ENCODE data around the gene FAM200B. TPM values are rescaled to one million over a fixed set of nuclear protein-coding genes. Genes with fewer than 3 reads are reported as not detected.
"Not testable (repeated sequence)": the region's sequence is repeated elsewhere in the genome, so short reads cannot be mapped to it uniquely, and the experiment has no call there.

FAM200B gene
- total RNA-seq, 2 donors from 2014 or later, result 15.6 to 20.8 TPM

GRCh38 chr4:15725608-15726007, 44.0 kb downstream of the FAM200B start:
- no peaks in the 10 kb centered on the region for H3K36me3 ChIP-seq (replicated peaks in 1 of 2; ENCODE audit: insufficient read depth in 1 of 2, low read depth in 2 of 2)
- DNase-seq, result no peak
- intact Hi-C loops (cut with DNase I), result no loop called here
- no peaks in the 10 kb centered on the region for H3K27me3 ChIP-seq
- H3K27ac ChIP-seq, result no peak overlapping the region
- no peak for ATAC-seq
- no peak overlapping the region for H3K4me3 ChIP-seq
- WGBS, 2 donors, result 44 to 46% methylated on average over 4 of the region's 4 CpGs
- no peaks in the 10 kb centered on the region for H3K9me3 ChIP-seq
- H3K4me1 ChIP-seq, result no peaks in the 10 kb centered on the region
- TF ChIP-seq, protein P1, sequence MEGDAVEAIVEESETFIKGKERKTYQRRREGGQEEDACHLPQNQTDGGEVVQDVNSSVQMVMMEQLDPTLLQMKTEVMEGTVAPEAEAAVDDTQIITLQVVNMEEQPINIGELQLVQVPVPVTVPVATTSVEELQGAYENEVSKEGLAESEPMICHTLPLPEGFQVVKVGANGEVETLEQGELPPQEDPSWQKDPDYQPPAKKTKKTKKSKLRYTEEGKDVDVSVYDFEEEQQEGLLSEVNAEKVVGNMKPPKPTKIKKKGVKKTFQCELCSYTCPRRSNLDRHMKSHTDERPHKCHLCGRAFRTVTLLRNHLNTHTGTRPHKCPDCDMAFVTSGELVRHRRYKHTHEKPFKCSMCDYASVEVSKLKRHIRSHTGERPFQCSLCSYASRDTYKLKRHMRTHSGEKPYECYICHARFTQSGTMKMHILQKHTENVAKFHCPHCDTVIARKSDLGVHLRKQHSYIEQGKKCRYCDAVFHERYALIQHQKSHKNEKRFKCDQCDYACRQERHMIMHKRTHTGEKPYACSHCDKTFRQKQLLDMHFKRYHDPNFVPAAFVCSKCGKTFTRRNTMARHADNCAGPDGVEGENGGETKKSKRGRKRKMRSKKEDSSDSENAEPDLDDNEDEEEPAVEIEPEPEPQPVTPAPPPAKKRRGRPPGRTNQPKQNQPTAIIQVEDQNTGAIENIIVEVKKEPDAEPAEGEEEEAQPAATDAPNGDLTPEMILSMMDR (IDR thresholded peaks at IDR 0.05), result no peak
- no peak for TF ChIP-seq POLR2A (IDR thresholded peaks at IDR 0.05)

- ATAC-seq (peak; percentile 48), DNase-seq (peak in 3 of 4 donors; percentile 9 to 22 (median 10))
- Histone ChIP-seq H3K36me3 (replicated peaks in 1 of 2; ENCODE audit: insufficient read depth in 1 of 2, low read depth in 2 of 2) (no peaks in the 10 kb centered on the region), H3K27ac (no peak overlapping the region), H3K4me3 (no peak overlapping the region), H3K9me3 (no peaks in the 10 kb centered on the region), H3K27me3 (no peaks in the 10 kb centered on the region), H3K4me1 (no peaks in the 10 kb centered on the region)
- 10 to 16% methylated on average over 3 of the region's 3 CpGs for WGBS, 2 donors
- intact Hi-C loops (cut with DNase I), result no loop called here
- TF ChIP-seq, protein P1 (IDR thresholded peaks at IDR 0.05), result peak; percentile 45 to 98 (median 71)
- TF ChIP-seq POLR2A (IDR thresholded peaks at IDR 0.05), result no peak
Measured at GRCh38 chr4:15729910-15730533, 48.4 kb downstream of the FAM200B start.

- H3K4me1 ChIP-seq; H3K27ac ChIP-seq; intact Hi-C loops (cut with DNase I); H3K9me3 ChIP-seq; ATAC-seq; H3K36me3 ChIP-seq (replicated peaks in 1 of 2; ENCODE audit: insufficient read depth in 1 of 2, low read depth in 2 of 2); H3K4me3 ChIP-seq; H3K27me3 ChIP-seq; DNase-seq: not testable (repeated sequence)
- 66 to 72% methylated on average over 5 of the region's 5 CpGs for WGBS, 2 donors
Measured at GRCh38 chr4:15733061-15733460, 51.4 kb downstream of the FAM200B start.

GRCh38 chr4:15735536-15735935, 53.9 kb downstream of the FAM200B start:
- TF ChIP-seq, protein P1 (IDR thresholded peaks at IDR 0.05), result no peak
- TF ChIP-seq POLR2A (IDR thresholded peaks at IDR 0.05), result no peak
- no peaks in the 10 kb centered on the region for H3K36me3 ChIP-seq (replicated peaks in 1 of 2; ENCODE audit: insufficient read depth in 1 of 2, low read depth in 2 of 2)
- H3K27ac ChIP-seq, result no peak overlapping the region
- no peak overlapping the region for H3K4me3 ChIP-seq
- no peak for ATAC-seq
- DNase-seq, result no peak
- intact Hi-C loops (cut with DNase I), result no loop called here
- H3K9me3 ChIP-seq, result no peaks in the 10 kb centered on the region
- no peaks in the 10 kb centered on the region for H3K27me3 ChIP-seq
- H3K4me1 ChIP-seq, result no peaks in the 10 kb centered on the region
- 56 to 72% methylated on average over 6 of the region's 6 CpGs for WGBS, 2 donors

- Histone ChIP-seq H3K27me3 (no peaks in the 10 kb centered on the region), H3K4me3 (no peak overlapping the region), H3K27ac (no peak overlapping the region), H3K4me1 (no peaks in the 10 kb centered on the region), H3K9me3 (no peaks in the 10 kb centered on the region), H3K36me3 (replicated peaks in 1 of 2; ENCODE audit: insufficient read depth in 1 of 2, low read depth in 2 of 2) (no peaks in the 10 kb centered on the region)
- intact Hi-C loops (cut with DNase I), result no loop called here
- ATAC-seq, result no peak
- TF ChIP-seq, protein P1 (IDR thresholded peaks at IDR 0.05), result no peak
- no peak for TF ChIP-seq POLR2A (IDR thresholded peaks at IDR 0.05)
- DNase-seq, result no peak
- WGBS, 2 donors, result 59 to 63% methylated on average over 4 of the region's 4 CpGs
Measured at GRCh38 chr4:15736514-15737050, 55.0 kb downstream of the FAM200B start.
